Measurements from ENCODE around the gene TIE1. TPM values are rescaled to one million over a fixed set of nuclear protein-coding genes. Genes with fewer than 3 reads are reported as not detected.

Gene TIE1
- total RNA-seq, 1 donor from 2014 or later: 0.21 TPM

DNA sequence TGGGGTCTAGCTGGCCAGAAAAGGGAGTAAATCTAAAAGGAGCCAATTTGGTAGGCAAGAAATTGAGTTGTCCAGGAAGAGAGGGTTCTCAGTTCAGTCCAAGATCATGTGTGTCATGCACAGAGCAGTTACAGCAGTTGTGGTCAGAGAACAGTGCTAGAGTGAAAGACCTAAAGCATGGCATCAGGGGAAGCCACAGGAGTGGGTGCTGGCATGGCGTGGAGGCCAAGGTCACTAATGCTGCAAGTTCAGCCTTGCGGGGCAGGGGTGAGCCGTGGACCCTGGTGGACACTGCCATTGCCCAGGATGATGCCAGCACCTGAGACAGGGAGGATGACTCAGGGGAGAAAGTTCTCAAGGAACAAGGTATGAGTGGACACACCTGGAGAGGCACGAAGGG lies 47.6 kb upstream of the TIE1 start:
- DNase-seq (ENCODE audit: low spot score): no peak
- Histone ChIP-seq H3F3A (ENCODE audit: low read depth) (no peaks in the 10 kb centered on the region), H3K27me3 (no peaks in the 10 kb centered on the region), H3K9ac (no peak overlapping the region), H3K4me3 (no peak overlapping the region), H3K4me2 (no peak overlapping the region), H4K20me1 (ENCODE audit: low read depth) (no peaks in the 10 kb centered on the region), H3K79me2 (ENCODE audit: low read depth) (no peaks in the 10 kb centered on the region), H2AFZ (replicated peaks) (no peak overlapping the region), H3K27ac (no peak overlapping the region), H3K9me3 (ENCODE audit: low read depth) (peaks cover 3% of the 10 kb centered on the region), H3K4me1 (no peaks in the 10 kb centered on the region), H3K36me3 (no peaks in the 10 kb centered on the region)
- Mint-ChIP-seq H3K4me1 (no peaks in the 10 kb centered on the region), H3K9me3 (peaks cover 11% of the 10 kb centered on the region), H3K27ac (no peak overlapping the region), H3K27me3 (ENCODE audit: insufficient read depth, low read depth) (peaks cover 13% of the 10 kb centered on the region), H3K36me3 (no peaks in the 10 kb centered on the region), H3K4me3 (no peak overlapping the region)
- TF ChIP-seq EZH2phosphoT487 (IDR thresholded peaks at IDR 0.05) (no peak), EZH2 (IDR thresholded peaks at IDR 0.05) (no peak)
- TF ChIP-seq, protein P1, sequence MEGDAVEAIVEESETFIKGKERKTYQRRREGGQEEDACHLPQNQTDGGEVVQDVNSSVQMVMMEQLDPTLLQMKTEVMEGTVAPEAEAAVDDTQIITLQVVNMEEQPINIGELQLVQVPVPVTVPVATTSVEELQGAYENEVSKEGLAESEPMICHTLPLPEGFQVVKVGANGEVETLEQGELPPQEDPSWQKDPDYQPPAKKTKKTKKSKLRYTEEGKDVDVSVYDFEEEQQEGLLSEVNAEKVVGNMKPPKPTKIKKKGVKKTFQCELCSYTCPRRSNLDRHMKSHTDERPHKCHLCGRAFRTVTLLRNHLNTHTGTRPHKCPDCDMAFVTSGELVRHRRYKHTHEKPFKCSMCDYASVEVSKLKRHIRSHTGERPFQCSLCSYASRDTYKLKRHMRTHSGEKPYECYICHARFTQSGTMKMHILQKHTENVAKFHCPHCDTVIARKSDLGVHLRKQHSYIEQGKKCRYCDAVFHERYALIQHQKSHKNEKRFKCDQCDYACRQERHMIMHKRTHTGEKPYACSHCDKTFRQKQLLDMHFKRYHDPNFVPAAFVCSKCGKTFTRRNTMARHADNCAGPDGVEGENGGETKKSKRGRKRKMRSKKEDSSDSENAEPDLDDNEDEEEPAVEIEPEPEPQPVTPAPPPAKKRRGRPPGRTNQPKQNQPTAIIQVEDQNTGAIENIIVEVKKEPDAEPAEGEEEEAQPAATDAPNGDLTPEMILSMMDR (IDR thresholded peaks at IDR 0.05): no peak

DNA sequence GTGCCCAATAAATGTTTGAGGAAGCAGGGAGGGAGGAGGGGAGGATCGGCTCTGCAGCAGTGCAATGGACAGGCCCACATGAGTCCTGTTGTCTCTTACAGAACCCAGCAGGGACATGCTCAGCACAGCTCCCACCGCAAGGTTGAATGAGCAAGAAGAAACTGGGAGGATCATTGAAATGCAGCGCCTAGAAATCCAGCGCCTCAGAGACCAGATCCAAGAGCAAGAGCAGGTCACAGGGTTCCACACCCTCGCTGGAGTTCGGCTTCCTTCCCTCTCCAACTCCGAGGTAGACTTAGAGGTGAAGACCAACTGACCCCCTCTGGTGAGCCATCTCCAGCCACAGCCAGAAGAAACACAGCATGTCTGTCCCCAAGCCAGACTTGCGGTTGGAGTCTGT lies 46.9 kb upstream of the TIE1 start:
- H3K4me1 Mint-ChIP-seq: no peaks in the 10 kb centered on the region
- DNase-seq (ENCODE audit: low spot score): no peak

GRCh38 chr1:43255438-43256210 lies 45.2 kb upstream of the TIE1 start:
- no peak overlapping the region for H3K4me3 ChIP-seq
- H3K4me1 ChIP-seq: no peaks in the 10 kb centered on the region
- no peaks in the 10 kb centered on the region for H3K27me3 ChIP-seq
- TF ChIP-seq EZH2phosphoT487 (IDR thresholded peaks at IDR 0.05) (no peak), EZH2 (IDR thresholded peaks at IDR 0.05) (no peak)
- TF ChIP-seq, protein P1 (IDR thresholded peaks at IDR 0.05): no peak
- H3K4me3 Mint-ChIP-seq: no peak overlapping the region
- no peaks in the 10 kb centered on the region for H3F3A ChIP-seq (ENCODE audit: low read depth)
- peaks cover 17% of the 10 kb centered on the region for H3K9me3 Mint-ChIP-seq
- H3K27ac ChIP-seq: no peak overlapping the region
- H3K27me3 Mint-ChIP-seq (ENCODE audit: insufficient read depth, low read depth): peaks cover 11% of the 10 kb centered on the region
- no peaks in the 10 kb centered on the region for H3K36me3 ChIP-seq
- H3K79me2 ChIP-seq (ENCODE audit: low read depth): no peaks in the 10 kb centered on the region
- H3K27ac Mint-ChIP-seq: no peak overlapping the region
- DNase-seq (ENCODE audit: low spot score): no peak
- H3K36me3 Mint-ChIP-seq: no peaks in the 10 kb centered on the region
- H2AFZ ChIP-seq (replicated peaks): no peak overlapping the region
- no peaks in the 10 kb centered on the region for H3K4me1 Mint-ChIP-seq
- no peaks in the 10 kb centered on the region for H3K9me3 ChIP-seq (ENCODE audit: low read depth)
- H3K9ac ChIP-seq: no peak overlapping the region
- H3K4me2 ChIP-seq: no peak overlapping the region
- no peaks in the 10 kb centered on the region for H4K20me1 ChIP-seq (ENCODE audit: low read depth)

More for the DNA sequence above, 46.9 kb upstream of the TIE1 start:
- Mint-ChIP-seq H3K4me3 (no peak overlapping the region), H3K27me3 (ENCODE audit: insufficient read depth, low read depth) (peaks cover 13% of the 10 kb centered on the region), H3K36me3 (no peaks in the 10 kb centered on the region), H3K27ac (no peak overlapping the region), H3K9me3 (peaks cover 15% of the 10 kb centered on the region)
- Histone ChIP-seq H3K9me3 (ENCODE audit: low read depth) (no peaks in the 10 kb centered on the region), H3K36me3 (no peaks in the 10 kb centered on the region), H3K27me3 (no peaks in the 10 kb centered on the region), H3K27ac (no peak overlapping the region), H3K79me2 (ENCODE audit: low read depth) (no peaks in the 10 kb centered on the region), H3K4me1 (no peaks in the 10 kb centered on the region), H2AFZ (replicated peaks) (no peak overlapping the region), H3K4me2 (no peak overlapping the region), H3K4me3 (no peak overlapping the region), H3F3A (ENCODE audit: low read depth) (no peaks in the 10 kb centered on the region), H3K9ac (no peak overlapping the region), H4K20me1 (ENCODE audit: low read depth) (no peaks in the 10 kb centered on the region)
- no peak for TF ChIP-seq EZH2 (IDR thresholded peaks at IDR 0.05)
- no peak for TF ChIP-seq EZH2phosphoT487 (IDR thresholded peaks at IDR 0.05)
- TF ChIP-seq, protein P1 (IDR thresholded peaks at IDR 0.05): no peak

Measured in neural progenitor cell (in vitro differentiated cells).